ENCODE measurements around the gene QSOX1.

GRCh38 chr1:180238675-180239074, 84.0 kb downstream of the QSOX1 start:
- TF ChIP-seq MTA2 (IDR thresholded peaks at IDR 0.05; ENCODE audit: low read depth), result no peak
- no peak for TF ChIP-seq CTCF (IDR thresholded peaks at IDR 0.05 in 2 of 3, conservative IDR thresholded peaks at IDR 0.05 in 1 of 3; ENCODE audit: insufficient read depth in 2 of 3, low read depth in 1 of 3, low read length in 3 of 3)
- TF ChIP-seq ATF6 (CRISPR knock-in tag; IDR thresholded peaks at IDR 0.05), result no peak

Data from K562 (cell line).